HG02571 (cell line): ENCODE measurements around the gene PRDM12.

Experiments used
- ATAC-seq: cut with Tn5 transposase; IDR thresholded peaks from one replicate; pipeline ENCODE4 v1.9.1; 2021; ENCODE audit warnings: mild to moderate bottlenecking, moderate library complexity; ENCODE audit not compliant: unreplicated experiment

Gene PRDM12

DNA sequence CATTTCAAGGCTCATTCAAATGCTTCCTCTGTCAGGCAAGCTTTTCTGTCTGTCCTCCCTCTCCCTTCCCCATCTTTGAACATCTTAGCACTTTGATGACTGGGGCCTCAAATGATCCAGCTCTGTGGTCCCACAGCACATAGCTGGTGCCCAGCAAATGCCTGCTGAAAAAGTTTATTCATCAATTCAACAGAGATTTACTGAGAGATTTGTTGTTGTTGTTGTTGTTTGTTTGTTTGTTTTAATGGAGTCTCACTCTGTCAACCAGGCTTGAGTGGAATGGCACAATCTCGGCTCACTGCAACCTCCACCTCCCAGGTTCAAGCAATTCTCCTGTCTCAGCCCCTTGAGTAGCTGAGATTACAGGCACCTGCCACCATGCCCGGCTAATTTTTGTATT lies 23.2 kb downstream of the PRDM12 start:
- ATAC-seq, result no peak

- no peak for ATAC-seq
These were observed 23.7 kb downstream of the PRDM12 start for GRCh38 chr9:130688072-130688471.

GRCh38 chr9:130689572-130689936 lies 25.2 kb downstream of the PRDM12 start:
- ATAC-seq, result no peak

DNA sequence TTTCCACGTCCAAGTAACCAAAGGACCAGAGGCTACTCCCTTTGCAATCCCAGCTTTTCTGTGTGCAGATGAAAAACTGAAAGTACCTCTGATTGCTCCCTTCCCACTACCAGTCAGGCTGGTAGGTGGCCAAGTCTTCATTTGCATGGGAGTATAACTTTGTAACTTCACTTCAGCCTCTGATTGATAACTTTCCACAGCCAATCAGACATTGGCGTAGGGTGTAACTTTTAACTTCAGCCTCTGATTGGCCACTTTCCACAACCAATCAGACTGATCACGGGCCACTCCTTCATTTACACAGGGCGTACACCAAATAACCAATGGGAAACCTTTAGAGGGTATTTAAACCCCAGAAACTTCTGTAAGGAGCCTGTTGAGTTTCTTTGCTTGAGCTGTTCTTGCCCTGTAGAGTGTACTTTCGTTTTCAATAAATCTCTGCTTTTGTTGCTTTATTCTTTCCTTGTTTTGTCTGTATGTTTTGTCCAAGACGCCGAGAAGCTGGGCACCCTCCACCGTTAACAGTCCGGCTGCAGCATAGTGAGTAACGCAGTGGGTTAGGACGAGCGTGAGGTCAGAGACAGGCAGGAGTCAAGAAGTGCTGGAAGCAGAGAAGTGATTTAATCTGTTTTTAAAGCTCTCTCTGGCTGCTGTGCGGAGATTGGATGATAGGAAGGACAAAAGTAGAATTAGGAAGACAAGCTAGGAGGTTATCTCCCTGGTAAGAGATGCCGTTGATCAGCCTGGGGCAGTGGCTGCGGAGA lies 25.7 kb downstream of the PRDM12 start:
- ATAC-seq, result no peak

GRCh38 chr9:130692321-130692720 lies 27.9 kb downstream of the PRDM12 start:
- no peak for ATAC-seq

DNA sequence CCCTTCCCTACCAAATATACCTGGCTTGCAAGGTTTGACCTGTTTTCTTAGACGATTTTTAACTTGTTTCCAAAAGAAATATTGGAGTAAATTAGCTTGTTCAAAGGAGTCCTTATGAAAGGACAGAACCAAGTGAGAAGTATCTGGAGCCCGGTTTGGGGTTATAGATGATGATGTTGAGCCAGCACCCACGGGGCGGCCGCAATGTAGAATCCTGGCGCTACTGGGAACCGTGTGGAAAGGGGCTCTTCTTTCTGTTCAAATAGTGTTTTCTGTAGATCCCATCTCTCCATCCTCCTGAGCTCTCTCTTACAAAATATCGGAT lies 28.7 kb downstream of the PRDM12 start:
- ATAC-seq, result no peak

DNA sequence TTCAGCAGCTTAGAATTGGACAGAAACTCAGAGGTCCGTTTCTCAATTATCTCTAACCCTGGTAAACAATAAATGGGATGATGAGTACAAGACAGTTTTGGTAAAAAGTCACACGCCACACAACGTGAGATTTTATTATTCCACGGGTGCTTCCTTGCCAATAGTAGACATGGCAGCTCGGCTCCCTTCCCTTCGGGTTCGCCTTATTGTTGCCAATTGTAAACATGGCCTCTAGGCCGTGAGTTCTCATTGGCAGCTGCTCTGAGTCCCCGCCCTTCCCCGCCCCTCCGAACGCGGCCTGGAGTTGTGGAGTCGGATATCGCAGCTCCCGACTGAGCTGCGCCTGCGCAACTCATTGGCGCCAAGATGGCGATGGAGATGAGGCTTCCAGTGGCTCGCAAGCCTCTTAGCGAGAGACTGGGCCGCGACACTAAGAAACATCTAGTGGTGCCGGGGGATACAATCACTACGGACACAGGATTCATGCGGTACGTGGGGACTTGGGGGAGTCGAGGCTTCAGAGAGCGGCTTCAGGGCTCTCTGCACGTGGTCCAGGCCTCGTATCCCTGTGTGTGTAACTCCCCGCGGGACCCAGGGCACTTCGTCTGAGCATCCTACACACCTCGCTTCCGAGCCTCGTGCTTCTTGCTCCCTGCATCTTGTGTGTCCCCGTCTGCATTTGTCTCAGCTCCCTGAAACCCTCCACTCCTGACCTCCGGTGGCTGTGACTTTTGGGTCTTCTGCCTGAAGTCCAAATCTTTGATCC lies 29.2 kb downstream of the PRDM12 start, which contains the start of gene EXOSC2:
Gene EXOSC2, plus strand, starts transcription at position 355 of the 766 bp plus-strand sequence. Its CDS starts 12 bp downstream, at position 367.
- ATAC-seq, result peak; percentile 81

- no peak for ATAC-seq
These were observed 29.8 kb downstream of the PRDM12 start for GRCh38 chr9:130694205-130694604.

GRCh38 chr9:130696139-130696650 lies 31.8 kb downstream of the PRDM12 start:
- no peak for ATAC-seq

GRCh38 chr9:130696996-130697395 lies 32.6 kb downstream of the PRDM12 start:
- ATAC-seq, result no peak

DNA sequence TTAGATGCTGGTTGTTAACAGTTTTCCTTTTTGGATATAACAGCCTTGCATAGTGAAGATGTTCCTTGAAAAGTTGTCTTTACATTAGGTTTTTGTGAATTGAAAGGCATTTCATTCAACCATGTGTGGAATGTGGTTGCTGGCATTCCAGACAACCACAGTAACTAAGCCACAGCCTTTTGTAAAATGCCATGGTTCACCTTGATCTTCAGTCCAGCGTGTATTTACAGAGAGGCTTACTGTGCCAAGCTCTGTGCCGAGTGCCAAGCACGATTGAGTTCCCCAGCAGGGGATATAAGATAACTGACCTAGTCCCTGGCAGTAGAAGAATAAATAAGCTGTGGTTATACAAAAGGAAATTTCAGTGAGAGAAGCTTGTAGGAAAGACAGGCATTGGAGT lies 34.1 kb downstream of the PRDM12 start:
- ATAC-seq, result no peak

DNA sequence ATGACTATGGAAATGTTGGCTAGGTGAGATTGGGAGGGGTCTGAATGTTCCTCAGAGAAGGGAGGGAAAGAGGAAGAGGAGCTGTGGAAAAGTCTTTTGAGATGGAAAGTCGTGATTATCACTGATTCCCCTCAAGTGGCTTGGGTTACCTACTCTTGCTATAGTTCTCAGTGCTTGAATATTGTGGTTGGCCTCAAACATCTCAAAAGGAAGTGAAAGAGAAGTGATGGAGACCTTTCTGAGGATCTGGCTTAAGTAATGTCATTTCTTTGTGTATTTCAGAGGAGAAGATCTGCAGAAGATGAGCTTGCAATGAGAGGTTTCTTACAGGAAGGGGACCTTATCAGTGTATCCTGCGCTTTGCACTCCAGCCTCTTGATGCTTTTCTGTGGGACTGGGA lies 34.7 kb downstream of the PRDM12 start:
- no peak for ATAC-seq

- ATAC-seq, result no peak
These were observed 36.9 kb downstream of the PRDM12 start for GRCh38 chr9:130701059-130702022.

DNA sequence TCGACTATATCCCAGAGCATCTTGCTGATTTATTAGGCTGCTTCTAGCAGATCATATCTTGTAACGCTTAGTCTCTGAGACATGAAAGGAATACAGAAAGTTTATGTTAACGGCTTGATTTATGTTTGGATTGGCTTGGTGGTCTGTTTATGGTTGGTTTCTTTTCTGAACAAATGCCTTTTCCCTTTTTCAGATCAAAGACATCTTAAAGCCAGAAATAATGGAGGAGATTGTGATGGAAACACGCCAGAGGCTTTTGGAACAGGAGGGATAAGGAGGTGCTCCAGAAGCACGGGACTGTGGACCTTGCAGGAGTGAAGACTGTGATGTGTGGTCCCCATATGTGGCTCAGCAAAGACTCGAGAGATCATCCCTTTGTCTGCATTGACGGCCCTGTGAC lies 39.1 kb downstream of the PRDM12 start:
- ATAC-seq, result no peak

DNA sequence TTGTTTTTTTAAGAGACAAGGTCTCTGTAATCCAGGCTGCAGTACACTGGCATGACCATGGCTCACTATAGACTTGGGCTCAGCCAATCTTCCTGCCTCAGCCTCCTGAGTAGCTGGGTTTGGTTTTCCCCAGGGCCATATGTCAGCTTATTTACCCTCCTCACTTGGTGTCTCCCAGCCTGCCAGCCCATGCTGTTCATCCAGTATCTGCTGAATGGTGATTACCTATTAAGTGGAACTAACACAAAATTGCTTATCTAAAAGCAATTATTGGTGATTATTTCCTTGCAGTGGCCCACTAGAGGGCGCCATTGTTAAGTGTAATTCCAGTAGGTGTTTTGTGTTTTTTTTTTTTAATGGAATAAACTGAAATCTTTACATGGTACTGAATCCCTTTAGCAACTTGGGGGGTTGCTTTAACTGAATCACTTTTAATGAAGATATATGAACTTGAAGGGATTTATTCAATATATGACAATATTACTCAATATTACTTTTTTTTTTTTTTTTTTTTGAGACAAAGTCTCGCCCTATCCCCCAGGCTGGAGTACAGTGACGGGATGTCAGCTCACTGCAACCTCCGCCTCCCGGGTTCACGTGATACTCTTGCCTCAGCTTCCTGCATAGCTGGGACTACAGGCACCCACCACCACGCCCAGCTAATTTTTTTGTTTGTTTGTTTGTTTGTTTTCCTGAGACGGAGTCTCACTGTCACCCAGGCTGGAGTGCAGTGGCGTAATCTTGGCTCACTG lies 43.0 kb downstream of the PRDM12 start:
- no peak for ATAC-seq

- no peak for ATAC-seq
These were observed 46.5 kb downstream of the PRDM12 start for GRCh38 chr9:130710822-130711352.

DNA sequence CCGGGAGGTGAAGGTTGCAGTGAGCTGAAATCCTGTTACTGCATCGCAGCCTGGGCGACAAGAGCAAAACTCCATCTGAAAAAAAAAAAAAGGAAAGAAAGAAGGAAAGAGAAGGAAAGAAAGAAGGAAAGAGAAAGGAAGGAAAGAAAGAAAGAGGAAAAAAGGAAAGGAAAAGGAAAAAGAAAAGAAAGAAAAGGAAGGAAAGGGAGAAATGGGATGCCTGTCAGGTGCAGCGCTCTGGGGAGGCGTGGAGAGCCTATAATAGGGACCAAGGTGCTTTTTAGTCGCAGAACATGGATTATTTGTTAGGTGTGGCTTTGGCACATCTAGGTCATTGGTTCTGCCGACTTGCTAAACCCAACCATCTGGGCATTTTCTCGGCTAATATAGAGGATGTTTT lies 47.1 kb downstream of the PRDM12 start:
- no peak for ATAC-seq

GRCh38 chr9:130712564-130713285 lies 48.3 kb downstream of the PRDM12 start:
- ATAC-seq, result peak; percentile 94

DNA sequence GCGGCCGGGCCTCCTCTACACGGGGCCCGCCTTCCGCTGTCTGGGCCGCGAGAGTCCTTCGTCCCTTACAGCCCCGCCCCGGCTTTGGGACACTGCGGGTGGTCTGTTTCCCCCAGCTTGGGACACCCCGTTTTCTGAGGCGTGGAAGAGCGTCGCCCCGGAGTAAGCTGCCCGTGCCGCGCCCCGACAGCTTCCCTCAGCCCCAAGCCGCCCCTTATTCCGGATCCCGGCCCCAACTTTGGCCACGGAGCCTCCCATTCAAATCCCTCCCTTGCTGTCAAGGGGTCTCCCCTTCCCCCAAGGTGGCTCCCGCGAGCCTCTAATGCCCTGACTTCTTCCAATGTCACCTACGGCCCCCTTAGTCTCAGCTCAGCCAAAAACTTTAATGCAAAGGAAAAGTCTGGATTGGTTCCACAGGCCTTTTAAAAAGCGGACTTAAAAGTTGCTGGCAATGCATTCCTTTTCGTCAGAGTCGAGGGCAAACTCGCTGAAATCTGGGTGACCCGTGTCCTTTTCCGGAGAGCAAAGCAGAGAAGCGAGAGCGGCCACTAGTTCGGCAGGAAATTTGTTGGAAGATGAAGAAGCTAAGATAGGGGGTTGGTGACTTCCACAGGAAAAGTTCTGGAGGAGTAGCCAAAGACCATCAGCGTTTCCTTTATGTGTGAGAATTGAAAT lies 49.0 kb downstream of the PRDM12 start:
- no peak for ATAC-seq
